Glomerular visceral epithelial cell (primary cell): ENCODE data around the gene STIM1.
"Not testable (repeated sequence)": the region's sequence is repeated elsewhere in the genome, so short reads cannot be mapped to it uniquely, and the experiment has no call there.

Experiments used
- DNase-seq: peaks from one replicate; pipeline ENCODE4 v3.0.0-alpha.2; 2016; ENCODE audit errors: extremely low spot score

The STIM1 gene

DNA sequence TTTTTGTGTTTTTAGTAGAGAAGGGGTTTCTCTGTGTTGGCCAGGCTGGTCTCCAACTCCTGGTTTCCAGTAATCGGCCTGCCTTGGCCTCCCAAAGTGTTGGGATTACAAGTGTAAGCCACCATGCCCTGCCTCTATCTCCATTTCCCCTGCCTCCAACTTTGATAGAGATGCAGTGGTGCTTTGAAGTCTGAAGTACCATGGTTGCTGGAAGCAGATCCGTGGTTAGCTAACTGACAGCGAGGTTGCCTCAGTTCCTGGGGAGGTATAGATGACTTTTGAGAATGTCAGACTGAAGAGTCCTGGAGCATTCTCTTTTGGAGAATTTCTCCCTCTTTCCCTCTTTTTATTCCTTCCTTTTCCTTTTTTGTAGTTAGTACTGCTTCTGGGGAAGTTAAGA is 127.6 kb downstream of the STIM1 start:
- no peak for DNase-seq

GRCh38 chr11:3984896-3985295 is 129.4 kb downstream of the STIM1 start:
- DNase-seq: no peak

- DNase-seq: no peak
Observed at GRCh38 chr11:3985631-3986030, 130.2 kb downstream of the STIM1 start.

GRCh38 chr11:3986301-3986700 is 130.8 kb downstream of the STIM1 start:
- DNase-seq: no peak

DNA sequence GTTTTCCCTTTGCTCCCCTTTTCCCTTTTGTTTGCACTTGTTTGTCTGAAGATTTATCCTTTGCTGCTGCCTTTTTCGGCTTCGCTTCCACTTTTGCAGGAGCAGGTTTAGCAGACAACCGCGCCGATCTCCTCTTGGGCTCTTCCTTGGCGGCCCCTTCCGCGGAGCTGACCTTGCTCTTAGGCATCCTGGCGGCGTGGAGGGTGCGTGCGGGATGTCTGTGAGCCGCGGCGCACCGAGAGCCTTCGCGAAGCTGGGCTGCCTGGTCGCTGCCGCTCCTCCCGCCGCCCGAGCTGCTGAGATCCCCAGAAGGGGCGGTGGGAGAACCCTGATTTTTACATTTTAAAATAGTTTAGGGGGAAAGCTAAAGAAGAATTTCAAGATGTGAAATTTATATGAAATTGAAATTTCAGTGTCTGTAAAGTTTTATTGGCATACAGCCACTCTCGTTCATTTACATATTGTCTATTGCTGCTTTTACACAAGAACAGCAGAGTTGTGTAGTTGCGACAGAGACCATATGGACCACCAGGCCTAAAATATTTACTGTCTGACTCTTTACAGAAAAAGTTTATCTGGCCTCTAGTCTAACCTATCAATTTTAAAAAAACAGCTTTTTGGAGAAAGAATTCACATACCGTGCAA is 133.9 kb downstream of the STIM1 start:
- no peak for DNase-seq

DNA sequence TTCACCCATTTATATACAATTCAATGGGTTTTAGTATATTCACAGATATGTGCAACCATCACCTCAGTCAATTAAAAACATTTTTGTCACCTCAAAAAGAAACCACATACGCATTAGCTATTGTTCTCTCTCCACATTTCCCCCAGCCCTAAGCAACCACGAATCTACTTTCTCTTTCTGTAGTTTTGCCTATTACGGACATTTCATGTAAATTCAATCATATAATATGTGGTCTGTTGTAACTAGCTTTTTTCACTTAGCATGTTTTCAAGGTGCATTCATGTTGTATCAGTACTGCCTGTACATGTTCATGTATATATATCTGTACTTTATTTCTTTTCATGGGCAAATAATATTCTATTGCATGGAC is 134.4 kb downstream of the STIM1 start:
- DNase-seq: no peak

DNA sequence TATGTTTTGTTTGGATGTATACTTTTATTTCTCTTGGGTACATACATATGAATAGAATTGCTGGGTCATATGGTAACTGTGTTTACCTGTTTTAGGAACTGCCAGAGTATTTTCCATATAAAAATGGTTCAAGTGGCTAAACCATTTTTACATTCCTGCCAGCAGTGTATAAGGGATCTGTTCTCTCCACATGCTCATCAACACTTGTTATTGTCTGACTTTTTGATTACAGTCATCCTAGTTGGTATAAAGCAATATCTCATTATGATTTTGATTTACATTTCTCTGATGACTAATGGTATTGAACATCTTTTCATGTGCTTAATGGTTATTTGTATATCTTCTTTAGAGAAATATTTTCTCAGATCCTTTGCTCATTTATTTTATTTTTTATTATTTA is 134.9 kb downstream of the STIM1 start:
- no peak for DNase-seq

- no peak for DNase-seq
Observed at GRCh38 chr11:3992964-3993363, 137.5 kb downstream of the STIM1 start.

DNA sequence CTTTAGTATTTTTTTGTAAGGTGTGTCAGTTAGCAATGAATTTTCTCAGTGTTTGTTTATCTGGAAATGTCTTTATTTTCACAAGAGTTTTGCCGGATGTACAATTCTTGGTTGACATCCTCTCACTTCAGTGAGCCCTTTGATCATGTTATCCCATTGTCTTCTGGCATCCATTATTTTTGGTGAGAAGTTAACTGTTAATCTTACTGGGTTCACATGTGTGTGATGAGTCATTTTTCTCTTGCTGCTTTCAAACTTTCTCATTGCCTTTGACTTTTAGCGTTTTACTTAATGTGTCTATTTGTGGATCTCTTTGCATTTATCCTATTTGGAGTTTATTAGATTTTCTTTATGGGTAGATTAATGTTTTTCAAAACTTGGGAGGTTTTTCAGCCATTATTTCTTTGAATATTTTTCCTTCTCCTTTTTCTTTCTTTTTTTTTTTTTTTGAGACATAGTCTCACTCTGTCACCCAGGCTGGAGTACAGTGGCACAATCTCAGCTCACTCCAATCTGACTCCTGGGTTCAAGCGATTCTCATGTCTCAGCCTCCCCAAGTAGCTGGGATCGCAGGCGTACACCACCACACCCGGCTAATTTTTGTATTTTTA is 138.7 kb downstream of the STIM1 start:
- DNase-seq: no peak

GRCh38 chr11:3995307-3995706 is 139.8 kb downstream of the STIM1 start:
- no peak for DNase-seq

- no peak for DNase-seq
Observed at GRCh38 chr11:3995949-3996554, 140.6 kb downstream of the STIM1 start.

GRCh38 chr11:3996651-3997050 is 141.2 kb downstream of the STIM1 start:
- no peak for DNase-seq

GRCh38 chr11:4004753-4005152 is 149.3 kb downstream of the STIM1 start:
- DNase-seq: not testable (repeated sequence)

GRCh38 chr11:4006946-4007680 is 151.6 kb downstream of the STIM1 start:
- DNase-seq: no peak

DNA sequence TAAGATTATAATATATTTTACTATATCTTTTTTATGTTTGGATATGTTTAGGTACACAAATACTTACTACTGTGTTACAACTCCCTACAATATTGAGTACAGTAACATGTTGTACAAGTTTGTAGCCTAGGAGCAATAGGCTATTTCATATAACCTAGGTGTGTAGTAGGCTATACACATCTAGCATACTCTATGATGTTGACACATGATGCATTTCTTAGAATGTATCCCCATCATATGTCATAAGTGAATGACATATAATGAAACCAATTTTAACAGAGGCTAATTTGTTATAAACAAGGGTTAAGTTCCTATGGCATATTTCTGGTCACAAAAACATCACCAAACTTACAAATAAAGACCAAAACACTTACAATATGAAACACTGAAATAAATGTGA is 152.7 kb downstream of the STIM1 start:
- no peak for DNase-seq

GRCh38 chr11:4016602-4017001 is 161.1 kb downstream of the STIM1 start:
- DNase-seq: not testable (repeated sequence)

DNA sequence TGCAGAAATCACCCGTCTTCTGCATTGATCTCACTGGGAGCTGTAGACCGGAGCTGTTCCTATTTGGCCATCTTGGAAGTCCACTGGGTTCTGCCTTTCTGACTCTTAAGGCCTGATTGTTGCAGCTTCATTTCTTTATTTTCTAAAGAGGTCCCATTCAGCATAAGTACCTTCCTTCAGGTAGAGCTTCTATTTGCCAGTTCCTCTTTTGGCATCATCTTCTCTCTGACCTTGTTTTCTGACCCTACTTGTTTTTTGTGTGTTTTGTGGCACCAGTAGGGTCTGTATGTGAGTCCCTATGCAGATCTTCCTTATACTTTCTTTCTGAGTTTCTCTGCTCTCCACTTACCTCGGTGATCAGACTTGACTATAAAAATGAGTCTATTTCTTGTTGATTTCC is 161.7 kb downstream of the STIM1 start:
- DNase-seq: no peak

- DNase-seq: no peak
Observed at GRCh38 chr11:4018641-4019040, 163.2 kb downstream of the STIM1 start.

- no peak for DNase-seq
Observed at GRCh38 chr11:4019891-4020290, 164.4 kb downstream of the STIM1 start.

DNA sequence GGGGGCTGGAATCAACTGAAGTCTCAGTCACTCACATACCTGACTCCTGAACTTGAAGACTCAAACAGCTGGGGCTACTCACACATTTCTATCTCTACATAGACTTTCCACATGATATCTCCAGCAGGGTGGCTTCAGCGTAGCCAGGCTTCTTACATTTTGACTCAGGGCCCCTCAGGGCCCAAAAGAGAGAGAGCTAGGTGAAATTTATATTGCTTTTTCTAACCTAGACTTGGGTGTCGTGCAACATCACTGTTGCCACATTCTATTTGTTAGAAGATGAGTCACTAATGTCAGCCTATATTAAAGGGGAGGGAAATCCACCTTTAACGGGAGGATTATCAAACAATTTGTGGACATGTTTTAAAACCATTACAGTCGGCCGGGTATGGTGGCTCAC is 167.2 kb downstream of the STIM1 start:
- DNase-seq: no peak

DNA sequence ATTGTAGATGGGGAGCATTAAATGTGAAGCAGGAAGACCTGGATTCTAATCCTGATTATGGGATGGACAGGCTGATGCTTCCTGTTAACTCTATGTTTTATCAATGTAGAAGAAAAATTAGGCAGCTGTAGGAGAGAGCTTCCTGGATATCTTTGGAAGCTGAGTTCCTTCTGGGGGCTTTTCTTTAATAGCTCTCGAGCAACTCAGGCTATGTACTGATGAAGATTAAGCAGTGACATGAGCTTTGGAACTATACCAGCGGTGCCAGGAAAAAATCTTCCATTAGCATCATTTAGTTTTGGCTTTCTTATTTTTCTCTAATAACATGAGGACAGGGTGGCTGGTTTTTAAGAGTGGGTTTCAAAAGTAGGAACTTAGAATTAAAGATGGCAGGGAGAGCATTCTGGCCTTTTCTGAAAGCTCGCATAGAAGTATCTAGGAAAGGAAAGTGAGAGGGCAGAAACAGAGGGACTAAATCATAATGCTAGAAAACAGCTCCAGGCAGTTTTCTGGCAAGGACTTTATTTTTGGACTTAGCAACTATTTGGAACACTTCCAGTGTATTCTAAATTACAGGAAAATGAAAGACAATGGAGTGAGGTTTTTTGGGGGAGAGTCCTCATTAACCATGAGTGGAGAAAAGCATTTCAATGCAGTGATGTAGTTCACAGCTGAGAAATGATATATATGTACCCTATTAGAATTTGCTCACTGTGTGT is 169.9 kb downstream of the STIM1 start:
- DNase-seq: no peak

GRCh38 chr11:4025967-4026324 is 170.5 kb downstream of the STIM1 start:
- DNase-seq: no peak
